GM23248 (cell line): ENCODE data around the gene TIGD1.

Source experiments
- EZH2 ChIP-seq: fragments of 200-600 bp; sonication (generic); IDR thresholded peaks from 2 replicates; pipeline ENCODE4 v1.6.1; 2018; ENCODE audit warnings: antibody characterized with exemption, mild to moderate bottlenecking; ENCODE audit not compliant: insufficient read depth, poor library complexity, severe bottlenecking
- EZH2phosphoT487 ChIP-seq: fragments of 200-600 bp; sonication (generic); IDR thresholded peaks from 2 replicates; pipeline ENCODE4 v1.6.1; 2018; ENCODE audit warnings: antibody characterized with exemption, moderate library complexity, mild to moderate bottlenecking, low read depth; ENCODE audit not compliant: insufficient read depth

GRCh38 chr2:232581725-232582124, 31.4 kb upstream of the TIGD1 start:
- TF ChIP-seq EZH2 (no peak), EZH2phosphoT487 (no peak)
